Activated CD8-positive, alpha-beta memory T cell treated with anti-CD3 and anti-CD28 coated beads, Interleukin-2, amount 50 U/mL, for 1 hour (primary cell): ENCODE data around the gene OBSL1.

Source experiments
- DNase-seq: peaks from one replicate; pipeline ENCODE4 v3.0.0-alpha.2; 2020; ENCODE audit errors: extremely low read depth

The OBSL1 gene

DNA sequence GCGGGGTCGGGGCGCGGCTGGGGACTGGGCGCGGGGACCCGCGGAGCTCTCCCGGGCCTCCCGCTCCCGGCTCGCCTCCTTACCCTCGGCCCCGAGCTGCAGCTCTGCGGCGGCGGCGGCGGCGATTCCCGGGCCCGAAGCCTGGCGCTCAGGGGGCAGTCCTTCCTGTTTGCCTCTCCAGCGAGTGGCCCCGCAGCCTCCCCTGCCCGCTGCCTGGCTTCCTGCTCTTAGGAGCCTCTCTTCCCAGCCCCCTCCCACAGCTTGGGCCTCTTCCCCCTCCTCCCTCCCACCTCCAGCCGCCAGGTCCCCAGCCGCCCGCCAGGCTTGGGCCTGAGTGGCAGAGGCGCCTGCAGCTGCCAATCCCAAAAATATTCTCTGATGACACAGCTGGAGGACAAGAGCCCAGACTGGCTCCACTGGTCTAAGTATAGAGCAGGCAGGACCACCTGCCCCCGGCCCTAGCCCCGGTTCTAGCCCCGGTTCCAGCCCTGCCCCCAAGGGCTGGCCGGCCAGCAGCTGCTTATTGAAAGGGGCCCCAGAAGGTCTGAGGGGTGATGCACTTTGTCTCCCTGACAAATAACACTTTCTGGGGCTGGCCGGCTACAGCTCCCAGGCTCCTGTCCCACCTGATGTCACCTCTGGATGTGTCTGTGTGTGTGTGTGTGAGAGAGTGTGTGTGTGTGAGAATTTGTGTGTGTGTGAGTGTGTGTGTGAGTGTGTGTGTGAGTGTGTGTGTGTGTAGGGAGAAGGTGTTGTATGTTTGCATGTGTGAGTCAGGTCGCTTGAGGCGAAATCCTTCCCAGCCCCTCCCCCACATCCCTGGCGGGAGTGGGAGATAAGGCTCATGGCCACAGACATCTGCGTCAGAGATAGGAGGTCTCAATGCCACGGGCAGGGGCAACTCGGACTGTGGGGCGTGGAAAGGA lies at the start of gene OBSL1:
Gene OBSL1, minus strand, starts transcription at position 229 of the 926 bp plus-strand sequence. CDS start 307 bp downstream, outside the sequence.
- DNase-seq: no peak

DNA sequence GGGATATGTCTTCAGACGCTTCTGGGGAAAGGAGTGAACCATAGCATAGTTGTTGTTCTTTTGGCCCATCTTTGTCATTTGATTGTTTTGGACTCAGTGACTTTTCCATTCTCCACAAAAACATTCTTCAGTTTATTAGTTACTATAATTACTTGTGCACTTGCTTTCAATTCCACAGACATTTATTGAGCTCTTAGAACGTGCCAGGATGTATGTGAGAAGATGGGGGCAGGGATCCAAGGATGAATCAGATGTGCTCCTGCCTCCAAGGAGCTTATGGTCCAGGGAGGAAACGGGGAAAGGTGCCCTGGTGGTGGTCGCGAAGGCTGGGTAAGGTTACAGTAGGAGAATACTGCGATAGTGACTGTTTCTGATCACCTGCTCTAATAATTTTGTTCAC lies 49.2 kb upstream of the OBSL1 start:
- no peak for DNase-seq

DNA sequence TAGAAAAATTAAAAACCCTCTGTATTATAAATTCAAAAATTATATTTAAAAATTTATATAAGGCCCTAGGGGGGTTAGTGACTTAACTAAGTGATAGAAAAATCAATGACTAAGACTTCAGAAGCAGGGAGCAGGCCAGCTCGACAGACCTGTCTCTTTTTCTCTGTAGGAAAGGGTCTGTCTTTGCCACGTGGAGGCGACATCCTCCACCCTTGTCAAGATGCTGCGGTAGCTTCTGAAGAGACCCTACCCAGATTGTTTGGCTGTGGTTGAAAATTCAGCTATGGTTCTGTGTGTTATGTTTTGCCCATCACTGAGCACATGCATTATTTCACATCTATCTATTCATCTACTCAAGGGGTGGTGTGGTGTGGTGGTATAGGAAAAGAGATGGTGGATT lies 47.9 kb upstream of the OBSL1 start:
- DNase-seq: no peak

DNA sequence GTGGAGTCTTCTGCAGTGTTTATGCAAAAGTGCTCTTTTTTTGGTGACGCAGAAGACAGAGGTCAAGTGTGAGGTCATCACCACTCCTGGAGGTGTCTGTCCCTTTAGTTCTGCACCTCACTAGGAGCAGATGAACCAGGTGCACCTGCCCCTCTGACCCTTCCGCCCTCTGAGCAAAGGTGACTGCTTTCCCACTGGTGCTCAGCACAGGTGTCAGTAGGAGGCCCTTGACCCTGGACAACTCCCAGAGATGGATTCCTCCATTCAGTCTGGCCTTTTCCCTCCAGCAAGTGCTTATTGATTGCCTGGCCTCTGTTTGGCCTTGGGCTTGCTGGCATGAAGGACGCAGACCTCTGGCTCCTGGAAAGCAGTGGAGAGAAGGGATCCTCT lies 47.4 kb upstream of the OBSL1 start:
- no peak for DNase-seq

DNA sequence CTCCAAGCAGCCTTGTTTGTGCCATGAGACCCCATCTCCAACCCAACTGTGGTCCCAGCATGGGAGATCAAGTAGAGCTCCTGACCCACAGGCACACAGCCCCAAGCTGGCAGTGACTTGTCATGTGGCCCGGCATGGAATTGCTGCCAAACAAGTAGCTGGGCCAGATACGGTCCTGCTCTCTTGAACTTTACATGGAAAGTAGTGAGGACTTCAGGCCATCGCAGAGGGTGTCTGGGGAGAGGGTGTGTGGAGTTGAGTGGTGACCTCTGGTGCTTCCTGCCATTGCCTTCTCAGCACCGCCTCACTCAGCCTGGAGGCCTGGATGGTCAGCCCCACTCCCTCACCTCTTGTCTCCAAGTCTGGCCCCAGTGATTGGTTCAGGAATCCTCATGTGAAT lies 45.2 kb upstream of the OBSL1 start:
- DNase-seq: no peak

DNA sequence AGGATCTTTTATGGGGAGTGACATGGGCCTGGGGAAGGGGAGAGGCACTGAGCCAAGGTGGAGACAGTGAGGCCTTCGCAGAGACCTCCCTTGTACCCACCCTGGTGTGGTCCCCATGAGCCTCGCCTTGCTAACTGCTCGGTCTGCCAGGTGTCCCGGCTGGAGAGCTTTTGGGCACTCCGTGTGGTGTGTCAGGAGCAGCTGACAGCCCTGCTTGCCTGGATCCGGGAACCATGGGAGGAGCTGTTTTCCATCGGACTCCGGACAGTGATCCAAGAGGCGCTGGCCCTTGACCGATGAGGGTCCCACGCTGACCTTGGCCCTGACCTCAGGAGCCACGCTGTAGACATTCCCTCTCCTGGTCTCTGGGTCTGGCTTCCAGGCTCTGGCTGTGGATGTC lies 44.6 kb upstream of the OBSL1 start:
- DNase-seq: no peak

DNA sequence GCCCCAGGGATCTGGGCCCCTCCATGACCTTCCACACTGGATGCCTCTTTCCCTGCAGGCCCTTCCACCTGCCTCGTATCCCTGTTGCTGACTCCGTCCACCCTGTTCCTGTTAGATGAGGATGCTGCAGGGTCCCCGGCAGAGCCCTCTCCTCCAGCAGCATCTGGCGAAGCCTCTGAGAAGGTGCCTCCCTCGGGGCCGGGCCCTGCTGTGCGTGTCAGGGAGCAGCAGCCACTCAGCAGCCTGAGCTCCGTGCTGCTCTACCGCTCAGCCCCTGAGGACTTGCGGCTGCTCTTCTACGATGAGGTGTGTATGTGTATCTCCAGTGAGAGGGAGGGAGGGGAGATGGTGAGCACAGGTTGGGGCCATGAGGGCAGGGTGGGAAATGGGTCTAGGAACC lies 43.7 kb upstream of the OBSL1 start:
- DNase-seq: no peak

DNA sequence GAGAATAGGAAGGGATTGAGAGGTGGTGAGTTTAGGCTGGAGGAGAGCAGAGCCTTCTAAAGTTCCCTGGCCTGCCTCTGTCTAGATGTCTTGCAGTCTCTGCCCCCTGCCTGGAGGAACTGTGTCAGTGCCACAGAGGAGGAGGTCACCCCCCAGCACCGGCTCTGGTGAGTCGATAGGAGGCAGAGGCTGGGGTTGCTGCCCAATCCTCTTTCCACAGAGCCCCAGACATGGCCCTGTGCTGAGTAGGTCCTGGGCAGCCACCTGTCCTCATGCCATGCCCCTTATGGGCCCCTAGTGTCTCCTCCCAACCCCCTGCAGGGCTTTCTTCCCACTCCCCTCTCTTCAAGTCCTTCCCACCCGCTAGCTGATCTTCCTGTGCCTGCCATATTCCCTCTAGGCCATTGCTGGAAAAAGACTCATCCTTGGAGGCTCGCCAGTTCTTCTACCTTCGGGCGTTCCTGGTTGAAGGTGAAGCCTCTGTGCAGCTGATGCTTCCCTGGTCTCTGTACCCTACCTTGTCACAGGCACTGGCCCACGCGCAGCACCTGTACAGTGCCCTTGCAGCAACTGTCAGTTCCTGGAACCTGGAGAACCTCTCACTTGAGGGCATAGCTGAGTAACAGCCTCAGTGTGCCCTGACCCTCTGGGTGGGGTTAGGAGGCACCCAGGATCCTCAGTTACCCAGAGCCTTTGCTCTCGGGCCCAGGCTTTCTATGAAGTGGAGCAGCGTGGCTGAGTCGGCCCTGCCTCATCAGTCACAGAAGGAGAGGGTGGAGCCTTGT lies 42.9 kb upstream of the OBSL1 start:
- no peak for DNase-seq

DNA sequence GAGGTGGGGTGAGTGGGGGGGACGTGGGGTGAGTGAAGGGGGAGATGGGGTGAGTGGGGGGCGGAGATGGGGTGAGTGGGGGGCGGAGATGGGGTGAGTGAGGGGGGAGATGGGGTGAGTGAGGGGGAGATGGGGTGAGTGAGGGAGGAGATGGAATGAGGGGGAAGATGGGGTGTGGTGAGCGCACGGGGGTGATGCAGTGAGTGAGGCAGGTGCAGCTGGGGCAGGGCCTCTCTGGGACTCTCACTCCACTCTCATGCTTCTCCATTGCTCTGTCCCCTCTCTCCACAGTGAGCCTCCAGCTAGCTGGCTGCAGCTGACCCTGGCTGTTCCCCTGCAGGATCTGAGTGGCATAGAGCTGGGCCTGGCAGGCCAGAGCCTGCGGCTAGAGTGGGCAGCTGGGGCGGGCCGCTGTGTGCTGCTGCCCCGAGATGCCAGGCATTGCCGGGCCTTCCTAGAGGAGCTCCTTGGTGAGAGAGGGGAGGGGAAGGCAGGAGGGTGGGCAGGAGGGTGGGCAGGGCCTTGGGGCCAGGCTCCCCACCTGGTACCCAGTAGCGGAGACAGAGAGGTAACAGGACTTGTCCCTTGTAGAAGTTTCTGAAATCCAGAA lies 42.2 kb upstream of the OBSL1 start:
- no peak for DNase-seq

DNA sequence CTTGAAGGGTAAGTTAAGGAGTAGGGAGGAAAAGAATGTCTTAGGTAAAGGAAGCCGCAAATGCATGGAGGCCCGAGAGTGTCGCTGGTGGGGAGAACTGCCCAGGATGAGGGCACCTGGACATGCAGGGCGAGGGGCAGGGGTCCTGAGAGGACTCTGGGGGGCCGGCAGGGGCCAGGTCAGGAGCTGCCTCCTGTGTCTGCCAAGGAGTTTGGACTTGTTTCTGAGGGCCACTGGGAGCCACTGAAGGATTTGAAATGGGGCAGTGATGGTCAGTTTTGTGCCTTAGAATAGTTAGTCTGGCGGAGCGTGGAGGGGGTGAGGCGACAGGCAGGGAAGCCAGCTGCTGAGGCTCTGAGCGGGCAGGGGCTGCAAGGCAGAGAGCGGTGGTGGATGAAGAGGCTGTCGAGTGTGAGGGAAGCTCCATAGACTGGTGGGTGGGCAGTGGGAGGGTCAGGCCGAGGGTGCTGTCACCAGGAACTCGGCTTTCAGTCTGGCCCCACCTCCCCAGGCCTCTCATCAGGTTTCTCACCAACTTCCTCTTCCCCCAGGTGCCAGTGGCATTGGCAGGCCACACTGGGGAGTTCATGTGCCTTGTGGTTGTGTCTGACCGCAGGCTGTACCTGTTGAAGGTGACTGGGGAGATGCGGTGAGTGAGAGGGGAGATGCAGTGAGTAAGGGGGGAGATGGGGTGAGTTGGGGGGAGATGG lies 41.4 kb upstream of the OBSL1 start:
- no peak for DNase-seq

DNA sequence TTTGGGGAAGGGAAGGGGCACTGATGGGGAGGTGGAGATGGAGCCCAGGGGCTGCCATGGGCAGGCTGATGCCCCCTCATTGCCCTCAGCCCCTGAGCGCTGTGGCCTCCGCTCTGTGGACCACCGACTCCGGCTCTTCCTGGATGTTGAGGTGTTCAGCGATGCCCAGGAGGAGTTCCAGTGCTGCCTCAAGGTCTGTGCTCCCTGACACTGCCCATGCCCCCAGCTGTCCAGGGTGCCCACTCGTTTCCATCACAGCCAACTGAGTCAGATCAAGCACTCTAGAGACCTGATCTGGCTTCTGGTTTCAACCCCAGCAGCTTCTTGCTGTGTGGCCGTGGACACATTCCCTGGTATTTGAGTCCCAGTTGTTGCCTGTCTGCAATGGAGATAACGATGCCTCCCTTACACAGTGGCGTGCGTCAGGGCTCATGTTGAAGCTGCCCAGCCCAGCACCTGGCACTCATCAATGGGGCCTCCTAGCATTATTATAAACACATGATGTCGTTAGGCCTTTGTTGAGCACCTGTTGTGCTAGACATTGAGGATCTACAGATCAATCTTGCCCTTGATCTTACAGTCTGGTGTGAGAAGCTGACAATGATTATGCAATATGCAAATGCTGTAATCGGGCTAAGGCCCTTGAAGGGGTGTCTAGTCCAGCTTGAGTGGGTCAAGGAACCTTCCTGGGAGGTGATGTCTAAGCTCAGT lies 40.7 kb upstream of the OBSL1 start:
- DNase-seq: no peak

DNA sequence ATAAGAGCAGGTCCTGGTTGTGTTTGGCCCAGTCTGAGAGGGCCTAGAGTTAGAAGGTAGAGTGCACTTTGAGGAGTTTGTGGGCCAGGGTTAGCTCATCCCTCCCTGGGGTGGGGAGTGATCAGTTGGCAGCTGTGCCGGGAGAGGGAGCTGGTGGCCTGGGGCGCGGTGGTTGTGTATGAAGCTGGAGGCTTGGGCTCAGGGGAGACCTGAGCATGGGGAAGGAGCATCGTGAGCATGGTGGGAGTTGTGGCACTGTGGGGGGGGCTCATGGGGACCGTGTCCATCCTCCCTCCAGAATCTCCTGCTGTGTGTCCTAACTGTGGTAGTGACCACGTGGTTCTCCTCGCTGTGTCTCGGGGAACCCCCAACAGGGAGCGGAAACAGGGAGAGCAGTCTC lies 40.0 kb upstream of the OBSL1 start:
- DNase-seq: no peak

DNA sequence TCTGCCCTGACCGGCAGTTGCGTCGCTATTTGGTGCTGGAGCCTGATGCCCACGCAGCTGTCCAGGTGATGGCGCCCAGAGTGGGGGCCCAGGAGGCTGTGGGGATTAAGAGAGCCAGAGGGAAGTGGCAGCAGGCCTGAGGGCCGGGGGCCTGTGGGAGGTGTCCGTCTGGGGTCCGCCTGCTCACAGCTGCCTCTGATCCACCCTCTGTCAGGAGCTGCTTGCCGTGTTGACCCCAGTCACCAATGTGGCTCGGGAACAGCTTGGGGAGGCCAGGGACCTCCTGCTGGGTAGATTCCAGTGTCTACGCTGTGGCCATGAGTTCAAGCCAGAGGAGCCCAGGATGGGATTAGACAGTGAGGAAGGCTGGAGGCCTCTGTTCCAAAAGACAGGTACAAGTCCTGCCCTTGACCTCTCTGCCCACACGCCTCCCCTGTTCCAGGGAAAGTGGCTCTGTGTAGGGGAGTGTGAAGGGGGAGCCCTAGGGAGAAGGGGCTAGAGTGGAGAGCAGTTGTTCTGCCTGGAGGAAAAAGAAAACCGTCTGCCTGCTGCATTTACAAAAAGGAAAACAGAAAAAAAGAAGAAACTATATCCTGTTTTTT lies 37.9 kb upstream of the OBSL1 start:
- no peak for DNase-seq

DNA sequence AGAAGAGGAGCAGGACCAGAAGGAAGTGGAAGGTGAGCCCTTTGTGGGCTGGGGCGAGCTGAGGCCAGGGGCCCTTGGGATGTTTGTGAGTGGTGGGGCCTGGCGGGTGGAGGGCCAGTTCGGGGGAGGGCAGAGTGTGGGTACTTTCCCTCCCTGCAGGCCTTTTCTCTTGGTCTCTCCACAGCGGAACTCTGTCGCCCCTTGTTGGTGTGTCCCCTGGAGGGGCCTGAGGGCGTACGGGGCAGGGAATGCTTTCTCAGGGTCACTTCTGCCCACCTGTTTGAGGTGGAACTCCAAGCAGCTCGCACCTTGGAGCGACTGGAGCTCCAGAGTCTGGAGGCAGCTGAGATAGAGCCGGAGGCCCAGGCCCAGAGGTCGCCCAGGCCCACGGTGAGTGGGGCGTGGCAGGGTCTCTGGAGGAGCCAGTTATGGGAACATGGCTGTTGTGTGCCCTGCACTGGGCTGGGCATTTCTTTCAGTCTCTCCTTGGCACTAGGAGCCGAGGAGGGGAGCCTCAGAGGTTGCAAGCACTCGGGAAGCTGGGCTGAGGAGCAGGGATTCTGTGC lies 37.1 kb upstream of the OBSL1 start:
- no peak for DNase-seq

DNA sequence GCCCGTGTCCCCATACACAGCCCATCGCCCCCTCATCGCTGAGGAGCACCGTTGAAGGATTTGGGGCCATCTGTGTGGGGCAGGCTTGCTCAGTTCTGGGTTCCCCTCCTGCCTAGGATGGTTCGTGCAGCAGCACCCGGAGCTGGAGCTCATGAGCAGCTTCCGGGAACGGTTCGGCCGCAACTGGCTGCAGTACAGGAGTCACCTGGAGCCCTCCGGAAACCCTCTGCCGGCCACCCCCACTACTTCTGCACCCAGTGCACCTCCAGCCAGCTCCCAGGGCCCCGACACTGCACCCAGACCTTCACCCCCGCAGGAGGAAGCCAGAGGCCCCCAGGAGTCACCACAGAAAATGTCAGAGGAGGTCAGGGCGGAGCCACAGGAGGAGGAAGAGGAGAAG lies 36.6 kb upstream of the OBSL1 start:
- no peak for DNase-seq

DNA sequence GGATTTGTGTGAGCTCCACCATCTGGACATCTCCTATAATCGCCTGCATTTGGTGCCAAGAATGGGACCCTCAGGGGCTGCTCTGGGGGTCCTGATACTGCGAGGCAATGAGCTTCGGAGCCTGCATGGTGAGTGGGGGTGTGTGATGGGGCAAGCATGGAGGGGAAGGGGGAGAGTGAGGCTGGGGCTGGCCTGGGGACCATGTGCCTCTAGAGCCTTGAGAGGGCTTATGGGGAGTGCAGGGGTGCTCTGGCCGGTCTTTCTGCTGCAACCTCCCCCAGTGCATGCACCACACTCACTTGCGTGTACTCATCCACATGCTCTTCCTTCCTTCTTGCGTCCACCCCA lies 34.2 kb upstream of the OBSL1 start:
- DNase-seq: no peak

DNA sequence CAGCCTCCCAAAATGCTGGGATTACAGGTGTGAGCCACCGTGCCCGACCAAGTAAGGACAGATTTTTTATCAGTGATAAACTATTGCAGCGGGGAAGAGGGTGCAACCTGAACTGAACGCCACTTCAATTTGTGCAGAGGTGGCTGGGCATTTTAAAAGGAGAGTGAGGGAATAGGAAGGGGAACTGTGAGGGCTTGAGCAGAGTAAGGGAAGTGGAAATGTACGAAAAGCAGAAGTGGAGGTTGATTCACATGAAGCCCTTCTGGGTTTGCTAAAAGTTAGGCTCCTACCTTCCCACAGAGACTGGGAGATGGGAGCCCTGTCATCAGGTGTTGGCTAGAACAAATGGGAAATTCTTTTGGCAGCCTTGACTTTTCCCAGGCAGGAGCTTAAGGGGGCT lies 32.4 kb upstream of the OBSL1 start:
- DNase-seq: no peak

DNA sequence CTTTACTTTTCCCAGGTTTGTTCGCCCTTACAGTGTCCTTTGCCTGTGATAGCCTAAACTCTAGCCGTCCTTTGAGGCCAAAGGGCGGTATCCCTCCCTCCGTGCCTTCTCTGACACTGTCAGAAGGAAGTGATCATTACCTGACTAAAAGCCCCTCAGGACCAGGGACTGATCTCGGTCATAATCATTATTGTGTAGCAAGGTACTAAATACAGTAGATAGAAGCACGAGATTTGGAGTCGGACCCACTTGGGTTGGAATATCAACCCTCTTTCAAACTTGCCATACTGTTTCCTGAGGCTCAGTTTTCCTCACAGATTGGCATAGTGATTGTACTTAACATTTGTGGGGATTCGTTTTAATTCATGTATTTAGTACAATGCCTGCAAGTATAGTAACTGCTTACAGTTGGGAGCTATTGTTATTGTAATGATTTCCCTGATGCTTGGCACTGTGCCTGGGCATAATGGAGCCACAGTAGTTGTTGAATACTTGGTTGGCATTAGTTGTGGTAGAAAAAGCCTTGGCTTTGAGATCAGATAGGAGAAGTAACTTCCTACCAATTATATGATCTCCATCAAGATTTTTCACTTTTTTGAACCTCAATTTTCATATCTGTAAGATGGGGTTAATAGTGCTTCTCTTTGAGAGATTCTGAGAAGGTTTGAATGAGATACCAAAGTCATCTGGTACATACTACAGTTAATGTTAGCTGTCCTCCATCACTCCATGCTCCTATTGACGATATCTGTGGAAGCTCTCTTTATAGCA lies 27.2 kb upstream of the OBSL1 start:
- no peak for DNase-seq

DNA sequence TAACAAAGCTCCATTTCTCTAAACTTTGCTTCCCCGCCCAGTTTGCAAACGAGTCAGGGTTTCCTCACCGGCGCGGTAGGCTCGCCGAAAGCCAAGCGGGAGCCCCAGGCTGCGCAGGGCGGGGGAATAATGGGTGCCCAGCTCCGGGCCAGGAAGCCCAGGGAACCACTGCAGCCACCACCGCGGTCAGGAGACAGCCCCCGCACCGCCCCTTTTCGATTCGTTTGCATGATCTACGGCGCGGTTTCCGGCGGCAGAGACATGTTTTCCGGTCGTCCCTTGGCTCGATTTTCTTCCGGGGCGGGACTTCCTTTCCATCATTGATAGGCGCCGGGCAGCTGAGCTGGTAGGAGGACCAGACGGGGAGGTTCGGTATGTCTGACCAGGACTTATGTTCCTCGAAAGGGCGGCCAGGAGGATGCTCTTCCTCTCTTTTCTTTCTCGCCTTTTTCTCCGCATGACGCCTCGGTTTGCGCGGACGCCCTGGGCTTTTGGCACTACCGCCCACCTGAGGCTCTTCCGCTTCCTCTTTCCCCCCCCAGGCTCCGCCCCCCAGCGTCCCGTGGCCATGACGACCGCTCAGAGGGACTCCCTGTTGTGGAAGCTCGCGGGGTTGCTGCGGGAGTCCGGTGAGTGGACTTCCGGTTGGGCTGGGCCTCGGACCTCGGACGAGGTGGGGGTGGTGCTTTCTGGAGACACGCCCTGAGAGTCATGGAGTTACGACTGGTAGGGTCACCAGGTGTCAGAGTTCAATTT lies 26.4 kb upstream of the OBSL1 start, which contains the start of gene STK11IP:
Gene STK11IP, plus strand, starts transcription at position 306 of the 756 bp plus-strand sequence. Its CDS starts 263 bp downstream, at position 569.
- peak; percentile 67 for DNase-seq
